Panc1 (cell line): ENCODE data around the gene KIF26B. TPM values are rescaled to one million over a fixed set of nuclear protein-coding genes. Genes with fewer than 3 reads are reported as not detected.
A peak's percentile ranks its signal among the peaks of the same experiment; 100 is the strongest.

Experiments used
- ATAC-seq: fragments of 200-7000 bp; cut with Tn5 transposase; 2 replicates; pipeline ENCODE4 v1.9.1; 2020; ENCODE audit warnings: mild to moderate bottlenecking, moderate library complexity
- BruUV-seq: library from RNA; stranded (reverse); fragments of 400-500 nt; replicated peaks from 2 replicates; lab custom pipeline; 2021; lab: Mats Ljungman, UMichigan
- CTCF ChIA-PET: fragments of 300-600 bp; sonication (Branson Sonifier 250); formaldehyde crosslinking; loops from one replicate; lab custom pipeline; 2022; ENCODE audit warnings: antibody characterized with exemption; lab: Charles Lee
- POLR2A ChIA-PET: fragments of 300-600 bp; sonication (Branson Sonifier 250); formaldehyde crosslinking; loops from one replicate; lab custom pipeline; 2022; ENCODE audit warnings: antibody characterized with exemption; lab: Charles Lee
- DNase-seq: peaks from one replicate; pipeline ENCODE4 v3.0.0-alpha.2; 2010; ENCODE audit warnings: low read depth, low spot score
- H3K27ac ChIP-seq: 2 replicates; pipeline ENCODE4 v1.5.1; 2011; ENCODE audit warnings: mild to moderate bottlenecking, low read length, inconsistent platforms
- H3K27me3 ChIP-seq: fragments of 200-500 bp; sonication (Bioruptor generic); 2 replicates; pipeline ENCODE4 v1.6.0; 2014; ENCODE audit warnings: low read length, inconsistent platforms; ENCODE audit not compliant: control insufficient read depth, insufficient read depth
- H3K36me3 ChIP-seq: fragments of 200-500 bp; sonication (Bioruptor generic); 2 replicates; pipeline ENCODE4 v1.5.1; 2014; ENCODE audit warnings: inconsistent platforms, mild to moderate bottlenecking, low read length, moderate library complexity; ENCODE audit not compliant: control insufficient read depth, insufficient read depth
- H3K4me1 ChIP-seq: 2 replicates; pipeline ENCODE4 v1.5.1; 2011; ENCODE audit warnings: inconsistent platforms, mild to moderate bottlenecking, low read length, moderate library complexity; ENCODE audit not compliant: control insufficient read depth, insufficient read depth
- H3K4me3 ChIP-seq, 2 experiments: 2 replicates each; pipeline ENCODE4 v1.5.1; 2011 to 2012; ENCODE audit warnings: low read depth in 2 of 2, low read length in 2 of 2, mild to moderate bottlenecking in 2 of 2, inconsistent platforms in 1 of 2, moderate library complexity in 1 of 2
- H3K9me3 ChIP-seq: fragments of 200-500 bp; sonication (Bioruptor generic); 2 replicates; pipeline ENCODE4 v1.5.1; 2014; ENCODE audit warnings: low read depth, mild to moderate bottlenecking, inconsistent platforms, low read length, moderate library complexity; ENCODE audit not compliant: control insufficient read depth, insufficient read depth
- CTCF ChIP-seq: fragments of 450-650 bp; IDR thresholded peaks from 2 replicates; pipeline ENCODE4 v1.5.1; 2017; ENCODE audit warnings: mild to moderate bottlenecking
- POLR2AphosphoS5 ChIP-seq: IDR thresholded peaks from 2 replicates; pipeline ENCODE4 v1.6.1; 2012; ENCODE audit warnings: mild to moderate bottlenecking, low read depth, low read length, moderate library complexity
- REST ChIP-seq, 2 experiments: IDR thresholded peaks; 2 replicates each; pipeline ENCODE4 v1.6.1; 2011 to 2012; ENCODE audit warnings: low read depth in 2 of 2, control low read depth in 1 of 2, low read length in 1 of 2, mild to moderate bottlenecking in 1 of 2, moderate library complexity in 1 of 2; ENCODE audit not compliant: insufficient read depth in 1 of 2
- SIN3A ChIP-seq: IDR thresholded peaks from 2 replicates; pipeline ENCODE4 v1.6.1; 2012; ENCODE audit warnings: low read depth, mild to moderate bottlenecking, low read length, moderate library complexity, borderline replicate concordance; ENCODE audit not compliant: insufficient read depth
- TCF7L2 ChIP-seq: IDR thresholded peaks from 2 replicates; pipeline ENCODE4 v1.6.1; 2011; ENCODE audit warnings: mild to moderate bottlenecking, low read depth, low read length, inconsistent platforms
- in situ Hi-C: cut with HindIII; loops from 2 replicates; pipeline ENCODE4 v1.10.0; 2016; ENCODE audit warnings: low sequenced_read_pairs, low pct_unique_long_range_greater_than_20kb
- intact Hi-C: fragments of 100-400 bp; cut with micrococcal nuclease; formaldehyde crosslinking; loops from one replicate; pipeline ENCODE4 v1.10.0; 2022; ENCODE audit not compliant: unreplicated experiment
- total RNA-seq: library from RNA; stranded (reverse); gene quantifications from one replicate; pipeline ENCODE4 v1.2.1, GENCODE V29; 2021; ENCODE audit not compliant: unreplicated experiment

The KIF26B gene
- total RNA-seq, 1 experiment from 2014 or later: 0.33 TPM

GRCh38 chr1:245155272-245156040 is 671 bp downstream of the KIF26B start:
- CTCF ChIA-PET: interaction anchor here (0.5 to 0.6 kb wide), 4 partner anchors 110 to 642 kb away, joined by 3 to 8 read pairs (median 4); no protein-coding TSS in a partner anchor
- H3K27ac ChIP-seq: no peak overlapping the region
- H3K4me1 ChIP-seq: peaks cover 9% of the 10 kb centered on the region
- POLR2A ChIA-PET: no interaction called here
- intact Hi-C loops: loop anchor here (5.0 to 10.0 kb wide), 2 partner anchors 227 to 1129 kb away; no protein-coding TSS in a partner anchor
- DNase-seq (no peak), ATAC-seq (peak; percentile 29)
- peak overlapping the region; percentile 57 to 66 for H3K4me3 ChIP-seq
- no TSS peak for BruUV-seq
- H3K9me3 ChIP-seq: no peaks in the 10 kb centered on the region
- no peak for TF ChIP-seq TCF7L2
- no peak for TF ChIP-seq CTCF
- no peak for TF ChIP-seq REST (IDR thresholded peaks at IDR 0.05; ENCODE audit: insufficient read depth in 1 of 2, low read depth in 2 of 2, low read length in 1 of 2)
- TF ChIP-seq SIN3A: no peak
- no peak for TF ChIP-seq POLR2AphosphoS5
- peaks cover 31% of the 10 kb centered on the region for H3K27me3 ChIP-seq
- in situ Hi-C loops: no loop called here
- no peaks in the 10 kb centered on the region; the same call in none of the 2 replicates for H3K36me3 ChIP-seq

GRCh38 chr1:245156041-245156735 is 1.4 kb downstream of the KIF26B start:
- Histone ChIP-seq H3K9me3 (no peaks in the 10 kb centered on the region), H3K27me3 (peaks cover 32% of the 10 kb centered on the region), H3K4me3 (peak overlapping the region; percentile 57 to 66), H3K36me3 (no peaks in the 10 kb centered on the region; the same call in 1 of the 2 replicates), H3K4me1 (peaks cover 9% of the 10 kb centered on the region), H3K27ac (no peak overlapping the region)
- no TSS peak for BruUV-seq
- POLR2A ChIA-PET: no interaction called here
- in situ Hi-C loops (no loop called here), intact Hi-C loops (loop anchor here (5.0 to 10.0 kb wide), 2 partner anchors 226 to 1129 kb away; no protein-coding TSS in a partner anchor)
- ATAC-seq (peak; percentile 91), DNase-seq (peak; percentile 24)
- CTCF ChIA-PET: interaction anchor here (0.5 to 0.8 kb wide), 4 partner anchors 10 to 641 kb away, joined by 3 to 14 read pairs (median 4); no protein-coding TSS in a partner anchor
- TF ChIP-seq REST (IDR thresholded peaks at IDR 0.05; ENCODE audit: insufficient read depth in 1 of 2, low read depth in 2 of 2, low read length in 1 of 2): no peak
- no peak for TF ChIP-seq POLR2AphosphoS5
- TF ChIP-seq SIN3A: 0 out of 2 replicates have a peak, but pooled peaks have one; percentile 35
- no peak for TF ChIP-seq TCF7L2
- TF ChIP-seq CTCF: peak; percentile 96
